ENCODE data around the gene GABRB1. TPM values are rescaled to one million over a fixed set of nuclear protein-coding genes. Genes with fewer than 3 reads are reported as not detected.

GABRB1 gene
- total and polyA plus RNA-seq, 2 of the 8 experiments (the other 6 are each of a cell fraction or from before 2014, with no cell fraction given), result 0.22 to 0.38 TPM

GRCh38 chr4:47390428-47391125, 359.2 kb downstream of the GABRB1 start (continued):
- TF ChIP-seq, protein P1, sequence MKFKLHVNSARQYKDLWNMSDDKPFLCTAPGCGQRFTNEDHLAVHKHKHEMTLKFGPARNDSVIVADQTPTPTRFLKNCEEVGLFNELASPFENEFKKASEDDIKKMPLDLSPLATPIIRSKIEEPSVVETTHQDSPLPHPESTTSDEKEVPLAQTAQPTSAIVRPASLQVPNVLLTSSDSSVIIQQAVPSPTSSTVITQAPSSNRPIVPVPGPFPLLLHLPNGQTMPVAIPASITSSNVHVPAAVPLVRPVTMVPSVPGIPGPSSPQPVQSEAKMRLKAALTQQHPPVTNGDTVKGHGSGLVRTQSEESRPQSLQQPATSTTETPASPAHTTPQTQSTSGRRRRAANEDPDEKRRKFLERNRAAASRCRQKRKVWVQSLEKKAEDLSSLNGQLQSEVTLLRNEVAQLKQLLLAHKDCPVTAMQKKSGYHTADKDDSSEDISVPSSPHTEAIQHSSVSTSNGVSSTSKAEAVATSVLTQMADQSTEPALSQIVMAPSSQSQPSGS (IDR thresholded peaks at IDR 0.05; ENCODE audit: low read length), result no peak

Measured in H1 (cell line).